ENCODE data around the gene LCN15.

DNA sequence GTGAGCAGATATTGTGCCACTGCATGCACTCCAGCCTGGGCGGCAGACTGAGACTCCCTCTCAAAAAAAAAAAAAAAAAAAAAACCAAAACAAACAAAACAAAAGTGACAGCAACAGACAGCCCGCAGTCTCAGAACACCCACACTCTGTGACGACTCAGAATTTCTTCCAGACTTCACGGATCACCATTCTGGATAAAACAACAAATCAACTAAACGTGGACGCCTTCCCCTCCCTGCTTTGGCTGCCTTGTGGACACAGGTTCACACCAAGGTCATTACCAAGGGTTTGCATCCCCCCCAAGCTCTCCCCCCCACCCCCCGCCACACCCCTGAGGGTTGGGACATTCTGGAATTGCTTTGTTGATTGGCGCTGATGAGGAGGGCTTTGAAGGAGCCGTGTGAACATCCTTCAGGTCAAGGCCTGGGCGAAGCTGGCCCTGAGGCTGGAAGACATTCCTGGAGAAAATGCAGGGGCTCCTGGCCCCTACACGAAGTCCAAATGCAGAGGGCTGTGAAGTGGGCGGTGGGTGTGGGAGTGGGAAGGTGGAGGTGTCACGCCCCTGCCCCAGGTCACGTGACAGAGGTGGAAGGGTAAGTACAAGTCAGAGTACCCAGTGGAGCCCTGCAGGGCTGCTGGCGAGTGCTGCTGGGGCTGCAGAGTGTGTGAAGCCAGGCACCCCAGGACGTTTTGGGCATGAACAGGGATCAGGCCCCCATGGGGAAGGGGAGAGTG, 31.7 kb downstream of the LCN15 start:
- TF ChIP-seq ZBTB8A (tag by site-specific recombination; IDR thresholded peaks at IDR 0.05) (no peak), SETDB1 (IDR thresholded peaks at IDR 0.05; ENCODE audit: insufficient read length, low read length) (no peak), PRDM1 (tag by site-specific recombination; IDR thresholded peaks at IDR 0.05) (no peak), ZNF174 (tag by site-specific recombination; IDR thresholded peaks at IDR 0.05) (no peak), YY1 (tag by site-specific recombination; IDR thresholded peaks at IDR 0.05) (no peak), ZNF292 (tag by site-specific recombination; IDR thresholded peaks at IDR 0.05; ENCODE audit: borderline replicate concordance, low read depth) (no peak), ZNF561 (tag by site-specific recombination; IDR thresholded peaks at IDR 0.05; ENCODE audit: borderline replicate concordance) (no peak), ZNF138 (tag by site-specific recombination; IDR thresholded peaks at IDR 0.05; ENCODE audit: borderline replicate concordance) (no peak), ZNF621 (tag by site-specific recombination; IDR thresholded peaks at IDR 0.05) (no peak), SALL2 (tag by site-specific recombination; IDR thresholded peaks at IDR 0.05; ENCODE audit: borderline replicate concordance) (no peak), ZNF175 (tag by site-specific recombination; IDR thresholded peaks at IDR 0.05) (no peak)
- TF ChIP-seq, protein P1, sequence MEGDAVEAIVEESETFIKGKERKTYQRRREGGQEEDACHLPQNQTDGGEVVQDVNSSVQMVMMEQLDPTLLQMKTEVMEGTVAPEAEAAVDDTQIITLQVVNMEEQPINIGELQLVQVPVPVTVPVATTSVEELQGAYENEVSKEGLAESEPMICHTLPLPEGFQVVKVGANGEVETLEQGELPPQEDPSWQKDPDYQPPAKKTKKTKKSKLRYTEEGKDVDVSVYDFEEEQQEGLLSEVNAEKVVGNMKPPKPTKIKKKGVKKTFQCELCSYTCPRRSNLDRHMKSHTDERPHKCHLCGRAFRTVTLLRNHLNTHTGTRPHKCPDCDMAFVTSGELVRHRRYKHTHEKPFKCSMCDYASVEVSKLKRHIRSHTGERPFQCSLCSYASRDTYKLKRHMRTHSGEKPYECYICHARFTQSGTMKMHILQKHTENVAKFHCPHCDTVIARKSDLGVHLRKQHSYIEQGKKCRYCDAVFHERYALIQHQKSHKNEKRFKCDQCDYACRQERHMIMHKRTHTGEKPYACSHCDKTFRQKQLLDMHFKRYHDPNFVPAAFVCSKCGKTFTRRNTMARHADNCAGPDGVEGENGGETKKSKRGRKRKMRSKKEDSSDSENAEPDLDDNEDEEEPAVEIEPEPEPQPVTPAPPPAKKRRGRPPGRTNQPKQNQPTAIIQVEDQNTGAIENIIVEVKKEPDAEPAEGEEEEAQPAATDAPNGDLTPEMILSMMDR (tag by site-specific recombination; IDR thresholded peaks at IDR 0.05): no peak
- TF ChIP-seq, protein P2, sequence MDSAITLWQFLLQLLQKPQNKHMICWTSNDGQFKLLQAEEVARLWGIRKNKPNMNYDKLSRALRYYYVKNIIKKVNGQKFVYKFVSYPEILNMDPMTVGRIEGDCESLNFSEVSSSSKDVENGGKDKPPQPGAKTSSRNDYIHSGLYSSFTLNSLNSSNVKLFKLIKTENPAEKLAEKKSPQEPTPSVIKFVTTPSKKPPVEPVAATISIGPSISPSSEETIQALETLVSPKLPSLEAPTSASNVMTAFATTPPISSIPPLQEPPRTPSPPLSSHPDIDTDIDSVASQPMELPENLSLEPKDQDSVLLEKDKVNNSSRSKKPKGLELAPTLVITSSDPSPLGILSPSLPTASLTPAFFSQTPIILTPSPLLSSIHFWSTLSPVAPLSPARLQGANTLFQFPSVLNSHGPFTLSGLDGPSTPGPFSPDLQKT (IDR thresholded peaks at IDR 0.05; ENCODE audit: borderline replicate concordance, low read depth, low read length): no peak
- TF ChIP-seq, protein P3, sequence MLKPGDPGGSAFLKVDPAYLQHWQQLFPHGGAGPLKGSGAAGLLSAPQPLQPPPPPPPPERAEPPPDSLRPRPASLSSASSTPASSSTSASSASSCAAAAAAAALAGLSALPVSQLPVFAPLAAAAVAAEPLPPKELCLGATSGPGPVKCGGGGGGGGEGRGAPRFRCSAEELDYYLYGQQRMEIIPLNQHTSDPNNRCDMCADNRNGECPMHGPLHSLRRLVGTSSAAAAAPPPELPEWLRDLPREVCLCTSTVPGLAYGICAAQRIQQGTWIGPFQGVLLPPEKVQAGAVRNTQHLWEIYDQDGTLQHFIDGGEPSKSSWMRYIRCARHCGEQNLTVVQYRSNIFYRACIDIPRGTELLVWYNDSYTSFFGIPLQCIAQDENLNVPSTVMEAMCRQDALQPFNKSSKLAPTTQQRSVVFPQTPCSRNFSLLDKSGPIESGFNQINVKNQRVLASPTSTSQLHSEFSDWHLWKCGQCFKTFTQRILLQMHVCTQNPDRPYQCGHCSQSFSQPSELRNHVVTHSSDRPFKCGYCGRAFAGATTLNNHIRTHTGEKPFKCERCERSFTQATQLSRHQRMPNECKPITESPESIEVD (tag by site-specific recombination; IDR thresholded peaks at IDR 0.05): no peak

Measured in HEK293 (cell line).